ENCODE data around the gene TTC24.

TTC24 gene

GRCh38 chr1:156579472-156579871 lies at the start of gene TTC24:
Gene TTC24 (plus strand): TSS chr1:156579723. CDS start chr1:156581365, 1,642 bp downstream.
- DNase-seq: no peak

- DNase-seq: no peak
Observed at GRCh38 chr1:156530006-156530405, 49.5 kb upstream of the TTC24 start.

- no peak for DNase-seq
Observed at GRCh38 chr1:156532374-156532773, 47.1 kb upstream of the TTC24 start.

GRCh38 chr1:156533568-156534220 lies 45.8 kb upstream of the TTC24 start:
- no peak for DNase-seq

GRCh38 chr1:156534424-156535060 lies 45.0 kb upstream of the TTC24 start:
- no peak for DNase-seq

- DNase-seq: no peak
Observed at GRCh38 chr1:156537027-156537426, 42.5 kb upstream of the TTC24 start.

GRCh38 chr1:156538711-156539440 lies 40.6 kb upstream of the TTC24 start:
- DNase-seq: no peak

GRCh38 chr1:156539818-156540355 lies 39.6 kb upstream of the TTC24 start:
- no peak for DNase-seq

GRCh38 chr1:156540955-156541354 lies 38.6 kb upstream of the TTC24 start:
- no peak for DNase-seq

- DNase-seq: no peak
Observed at GRCh38 chr1:156543066-156543465, 36.5 kb upstream of the TTC24 start.

- DNase-seq: no peak
Observed at GRCh38 chr1:156544592-156545102, 34.9 kb upstream of the TTC24 start.

- no peak for DNase-seq
Observed at GRCh38 chr1:156546267-156546666, 33.3 kb upstream of the TTC24 start.

- DNase-seq: no peak
Observed at GRCh38 chr1:156547434-156547833, 32.1 kb upstream of the TTC24 start.

- DNase-seq: no peak
Observed at GRCh38 chr1:156547982-156548381, 31.5 kb upstream of the TTC24 start.

- no peak for DNase-seq
Observed at GRCh38 chr1:156549390-156549789, 30.1 kb upstream of the TTC24 start.

- no peak for DNase-seq
Observed at GRCh38 chr1:156549831-156550230, 29.7 kb upstream of the TTC24 start.

GRCh38 chr1:156550346-156550745 lies 29.2 kb upstream of the TTC24 start:
- DNase-seq: no peak

GRCh38 chr1:156551066-156551643 lies 28.4 kb upstream of the TTC24 start:
- no peak for DNase-seq

GRCh38 chr1:156551869-156552268 lies 27.7 kb upstream of the TTC24 start:
- DNase-seq: no peak

- DNase-seq: no peak
Observed at GRCh38 chr1:156552518-156552917, 27.0 kb upstream of the TTC24 start.

GRCh38 chr1:156552937-156553336 lies 26.6 kb upstream of the TTC24 start:
- DNase-seq: peak; percentile 39

GRCh38 chr1:156553860-156554485 lies 25.6 kb upstream of the TTC24 start:
- no peak for DNase-seq

GRCh38 chr1:156554971-156555370 lies 24.6 kb upstream of the TTC24 start:
- no peak for DNase-seq
